ENCODE results near the gene DNAJB6. TPM values are rescaled to one million over a fixed set of nuclear protein-coding genes. Genes with fewer than 3 reads are reported as not detected.

Gene DNAJB6
- total RNA-seq, 2 donors from 2014 or later = 78.0 to 81.8 TPM

- H3K27ac ChIP-seq = no peak overlapping the region
- H3K36me3 ChIP-seq = no peaks in the 10 kb centered on the region
- intact Hi-C loops (cut with DNase I) = no loop called here
- TF ChIP-seq, protein P1, sequence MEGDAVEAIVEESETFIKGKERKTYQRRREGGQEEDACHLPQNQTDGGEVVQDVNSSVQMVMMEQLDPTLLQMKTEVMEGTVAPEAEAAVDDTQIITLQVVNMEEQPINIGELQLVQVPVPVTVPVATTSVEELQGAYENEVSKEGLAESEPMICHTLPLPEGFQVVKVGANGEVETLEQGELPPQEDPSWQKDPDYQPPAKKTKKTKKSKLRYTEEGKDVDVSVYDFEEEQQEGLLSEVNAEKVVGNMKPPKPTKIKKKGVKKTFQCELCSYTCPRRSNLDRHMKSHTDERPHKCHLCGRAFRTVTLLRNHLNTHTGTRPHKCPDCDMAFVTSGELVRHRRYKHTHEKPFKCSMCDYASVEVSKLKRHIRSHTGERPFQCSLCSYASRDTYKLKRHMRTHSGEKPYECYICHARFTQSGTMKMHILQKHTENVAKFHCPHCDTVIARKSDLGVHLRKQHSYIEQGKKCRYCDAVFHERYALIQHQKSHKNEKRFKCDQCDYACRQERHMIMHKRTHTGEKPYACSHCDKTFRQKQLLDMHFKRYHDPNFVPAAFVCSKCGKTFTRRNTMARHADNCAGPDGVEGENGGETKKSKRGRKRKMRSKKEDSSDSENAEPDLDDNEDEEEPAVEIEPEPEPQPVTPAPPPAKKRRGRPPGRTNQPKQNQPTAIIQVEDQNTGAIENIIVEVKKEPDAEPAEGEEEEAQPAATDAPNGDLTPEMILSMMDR (IDR thresholded peaks at IDR 0.05) = no peak
- no peaks in the 10 kb centered on the region for H3K9me3 ChIP-seq
- H3K27me3 ChIP-seq = no peaks in the 10 kb centered on the region
- H3K4me1 ChIP-seq = no peaks in the 10 kb centered on the region
- no peak overlapping the region for H3K9ac ChIP-seq (ENCODE audit: low read depth in 2 of 2, low read length in 2 of 2)
- DNase-seq = no peak
- no peak overlapping the region for H3K4me3 ChIP-seq
Measured at GRCh38 chr7:157402911-157403534, 66.2 kb downstream of the DNAJB6 start.

- H3K27me3 ChIP-seq = no peaks in the 10 kb centered on the region
- no peaks in the 10 kb centered on the region for H3K4me1 ChIP-seq
- TF ChIP-seq, protein P1 (IDR thresholded peaks at IDR 0.05) = no peak
- no peak for DNase-seq
- intact Hi-C loops (cut with DNase I) = no loop called here
- no peak overlapping the region for H3K27ac ChIP-seq
- no peaks in the 10 kb centered on the region for H3K9me3 ChIP-seq
- no peaks in the 10 kb centered on the region for H3K36me3 ChIP-seq
- H3K9ac ChIP-seq (ENCODE audit: low read depth in 2 of 2, low read length in 2 of 2) = no peak overlapping the region
- H3K4me3 ChIP-seq = no peak overlapping the region
Measured at GRCh38 chr7:157403646-157404401, 67.0 kb downstream of the DNAJB6 start.

DNA sequence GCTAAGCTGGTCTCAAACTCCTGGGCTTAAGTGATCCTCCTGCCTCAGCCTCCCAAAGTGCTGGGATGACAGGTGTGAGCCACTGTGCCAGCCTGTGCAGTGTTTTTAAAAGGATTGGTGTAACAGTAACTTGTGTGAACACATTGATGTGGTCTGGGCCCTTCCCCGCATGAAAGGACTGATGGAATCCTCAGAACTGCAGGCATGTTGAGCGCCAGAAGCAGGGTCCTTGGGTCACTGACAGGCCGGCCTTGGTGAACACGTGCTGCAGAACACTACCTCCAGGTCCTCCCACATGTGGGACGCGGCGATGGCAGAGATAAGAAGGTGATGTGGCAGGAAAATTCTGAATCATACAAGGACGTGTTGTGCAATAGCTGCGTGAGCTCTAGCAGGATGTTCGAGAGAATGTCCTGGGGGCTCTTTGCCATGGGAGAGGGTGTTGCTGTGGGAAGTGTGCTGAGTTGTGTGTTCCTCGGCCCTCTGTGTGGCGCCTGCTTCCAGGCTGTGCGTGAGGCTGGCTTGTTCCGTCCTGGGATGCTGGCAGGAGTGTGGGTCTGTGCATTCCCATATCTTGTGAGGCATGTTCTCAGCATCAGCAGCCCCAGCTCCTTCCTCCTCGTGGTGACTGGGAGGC lies 68.2 kb downstream of the DNAJB6 start:
- DNase-seq = no peak
- Histone ChIP-seq H3K9me3 (no peaks in the 10 kb centered on the region), H3K36me3 (no peaks in the 10 kb centered on the region), H3K27ac (no peak overlapping the region), H3K4me3 (no peak overlapping the region), H3K4me1 (no peaks in the 10 kb centered on the region), H3K27me3 (no peaks in the 10 kb centered on the region), H3K9ac (ENCODE audit: low read depth in 2 of 2, low read length in 2 of 2) (no peak overlapping the region)
- intact Hi-C loops (cut with DNase I) = no loop called here
- TF ChIP-seq, protein P1 (IDR thresholded peaks at IDR 0.05) = no peak

GRCh38 chr7:157405501-157405900 lies 68.7 kb downstream of the DNAJB6 start:
- Histone ChIP-seq H3K9ac (ENCODE audit: low read depth in 2 of 2, low read length in 2 of 2) (no peak overlapping the region), H3K4me1 (no peaks in the 10 kb centered on the region), H3K27ac (no peak overlapping the region), H3K4me3 (no peak overlapping the region), H3K27me3 (no peaks in the 10 kb centered on the region), H3K9me3 (no peaks in the 10 kb centered on the region), H3K36me3 (no peaks in the 10 kb centered on the region)
- no peak for DNase-seq
- intact Hi-C loops (cut with DNase I) = no loop called here
- TF ChIP-seq, protein P1 (IDR thresholded peaks at IDR 0.05) = no peak

DNA sequence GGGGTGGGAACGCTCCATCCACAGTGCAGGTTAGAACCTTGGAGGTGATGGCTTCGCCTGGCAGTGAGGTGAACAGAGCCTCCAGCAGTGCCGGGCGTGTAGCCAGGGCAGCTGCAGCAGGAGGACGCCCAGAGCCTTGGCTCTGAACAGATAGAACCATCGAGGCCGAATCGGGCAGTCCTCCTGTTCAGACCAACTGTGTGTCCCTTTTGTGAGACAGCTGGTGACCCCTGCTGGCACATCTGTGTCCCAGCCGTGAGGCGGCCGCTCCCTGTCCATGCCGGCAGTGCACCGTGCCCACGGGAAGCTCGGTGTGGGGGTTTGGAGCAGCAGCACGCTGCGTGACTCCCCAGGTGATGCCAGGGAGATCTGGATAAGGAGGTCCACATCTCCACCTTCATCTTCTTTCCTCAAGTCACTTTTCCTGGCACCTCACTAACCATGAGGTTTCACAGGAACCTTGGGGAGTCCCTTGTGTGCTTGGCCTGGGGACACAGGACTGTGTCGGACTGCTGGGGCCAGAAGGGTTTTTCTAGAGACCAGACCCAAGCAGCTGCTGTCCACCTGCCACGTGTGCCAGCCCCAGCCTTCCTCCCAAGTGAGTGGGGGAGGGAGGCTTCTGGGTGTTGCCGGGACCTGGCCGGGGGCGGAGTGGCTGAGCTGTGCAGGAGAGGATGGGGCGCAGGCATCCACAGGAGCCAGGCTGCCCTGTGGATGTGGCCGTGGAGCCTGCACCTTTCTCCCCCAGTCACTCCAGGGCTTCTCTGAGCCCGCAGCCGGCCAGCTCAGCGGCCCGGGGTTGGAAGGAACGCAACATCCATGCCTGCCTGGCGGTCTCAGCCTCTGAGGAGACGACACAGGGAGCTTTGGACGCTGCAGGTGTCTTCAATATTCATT lies 69.4 kb downstream of the DNAJB6 start:
- no peak for DNase-seq
- Histone ChIP-seq H3K36me3 (no peaks in the 10 kb centered on the region), H3K9me3 (no peaks in the 10 kb centered on the region), H3K27me3 (no peaks in the 10 kb centered on the region), H3K4me3 (no peak overlapping the region), H3K4me1 (no peaks in the 10 kb centered on the region), H3K9ac (ENCODE audit: low read depth in 2 of 2, low read length in 2 of 2) (no peak overlapping the region), H3K27ac (no peak overlapping the region)
- intact Hi-C loops (cut with DNase I) = no loop called here
- TF ChIP-seq, protein P1 (IDR thresholded peaks at IDR 0.05) = no peak
